HCT116 (cell line): Measurements from ENCODE around the gene KRT77.

Source experiments
- CBX3 ChIP-seq: IDR thresholded peaks from 2 replicates; pipeline ENCODE4 v1.6.1; 2012; ENCODE audit warnings: low read depth
- CEBPB ChIP-seq: IDR thresholded peaks from 2 replicates; pipeline ENCODE4 v1.6.1; 2012; ENCODE audit warnings: low read depth
- EGR1 ChIP-seq: IDR thresholded peaks from 2 replicates; pipeline ENCODE4 v1.6.1; 2012; ENCODE audit warnings: low read depth
- EZH2 ChIP-seq: fragments of 200-600 bp; sonication (generic); IDR thresholded peaks from 2 replicates; pipeline ENCODE4 v1.6.1; 2017; ENCODE audit warnings: antibody characterized with exemption, mixed run types
- EZH2phosphoT487 ChIP-seq: fragments of 200-600 bp; IDR thresholded peaks from 2 replicates; pipeline ENCODE4 v1.6.1; 2018; ENCODE audit warnings: antibody characterized with exemption, borderline replicate concordance
- POLR2A ChIP-seq: IDR thresholded peaks from 2 replicates; pipeline ENCODE4 v1.7.0; 2011; ENCODE audit warnings: borderline replicate concordance; ENCODE audit not compliant: insufficient read depth, insufficient read length; ENCODE audit errors: extremely low read depth
- POLR2AphosphoS5 ChIP-seq: IDR thresholded peaks from 2 replicates; pipeline ENCODE4 v1.6.1; 2011; ENCODE audit warnings: mild to moderate bottlenecking, low read depth, low read length, moderate library complexity
- RAD21 ChIP-seq: IDR thresholded peaks from 2 replicates; pipeline ENCODE4 v1.6.1; 2012; ENCODE audit warnings: low read depth, mild to moderate bottlenecking
- SIN3A ChIP-seq: IDR thresholded peaks from 2 replicates; pipeline ENCODE4 v1.6.1; 2012; ENCODE audit warnings: low read depth
- SP1 ChIP-seq: IDR thresholded peaks from 2 replicates; pipeline ENCODE4 v1.6.1; 2012; ENCODE audit warnings: low read depth
- TF ChIP-seq, protein P1 (sequence below), 3 experiments: fragments of 200-600 bp in 1 of 3; sonication (generic) in 1 of 3; IDR thresholded peaks in 2 of 3; conservative IDR thresholded peaks in 1 of 3; 2 replicates each; pipeline ENCODE4 v1.5.1; 2012 to 2017; ENCODE audit warnings: low read depth in 2 of 3, low read length in 2 of 3, antibody characterized with exemption in 1 of 3, borderline replicate concordance in 1 of 3, control low read depth in 1 of 3, mild to moderate bottlenecking in 1 of 3, mixed read lengths in 1 of 3, mixed run types in 1 of 3, moderate library complexity in 1 of 3; ENCODE audit not compliant: insufficient read depth in 1 of 3
- TF ChIP-seq, protein P2 (sequence below): IDR thresholded peaks from 2 replicates; pipeline ENCODE4 v1.6.1; 2012
- TF ChIP-seq, protein P3 (sequence below): IDR thresholded peaks from 2 replicates; pipeline ENCODE4 v1.6.1; 2012; ENCODE audit warnings: low read depth
- TF ChIP-seq, protein P4 (sequence below): IDR thresholded peaks from 2 replicates; pipeline ENCODE4 v1.6.1; 2012

DNA sequence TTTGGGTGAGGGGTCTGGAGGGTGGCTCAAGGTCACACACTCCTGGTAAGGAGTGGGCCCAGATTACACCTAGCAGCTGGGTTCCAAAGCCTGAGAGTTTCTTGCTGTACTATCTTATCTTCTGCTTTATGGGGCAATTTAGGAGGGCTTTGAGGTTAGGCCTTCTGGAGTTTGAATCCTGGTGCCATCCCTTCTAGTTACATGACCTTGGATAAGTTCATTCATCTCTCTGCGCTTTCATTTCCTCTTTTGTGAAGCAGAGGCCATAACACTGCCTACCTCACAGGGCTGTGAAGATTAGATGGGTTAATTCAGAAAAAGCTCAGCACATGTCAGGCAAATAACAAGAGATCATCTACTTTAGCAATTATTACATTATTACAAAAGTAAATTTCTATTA, 7.4 kb upstream of the KRT77 start:
- TF ChIP-seq EZH2 (no peak), EZH2phosphoT487 (no peak), POLR2AphosphoS5 (no peak), EGR1 (no peak), RAD21 (no peak), CBX3 (no peak), POLR2A (no peak), SIN3A (no peak), SP1 (no peak), CEBPB (no peak)
- TF ChIP-seq, protein P1, sequence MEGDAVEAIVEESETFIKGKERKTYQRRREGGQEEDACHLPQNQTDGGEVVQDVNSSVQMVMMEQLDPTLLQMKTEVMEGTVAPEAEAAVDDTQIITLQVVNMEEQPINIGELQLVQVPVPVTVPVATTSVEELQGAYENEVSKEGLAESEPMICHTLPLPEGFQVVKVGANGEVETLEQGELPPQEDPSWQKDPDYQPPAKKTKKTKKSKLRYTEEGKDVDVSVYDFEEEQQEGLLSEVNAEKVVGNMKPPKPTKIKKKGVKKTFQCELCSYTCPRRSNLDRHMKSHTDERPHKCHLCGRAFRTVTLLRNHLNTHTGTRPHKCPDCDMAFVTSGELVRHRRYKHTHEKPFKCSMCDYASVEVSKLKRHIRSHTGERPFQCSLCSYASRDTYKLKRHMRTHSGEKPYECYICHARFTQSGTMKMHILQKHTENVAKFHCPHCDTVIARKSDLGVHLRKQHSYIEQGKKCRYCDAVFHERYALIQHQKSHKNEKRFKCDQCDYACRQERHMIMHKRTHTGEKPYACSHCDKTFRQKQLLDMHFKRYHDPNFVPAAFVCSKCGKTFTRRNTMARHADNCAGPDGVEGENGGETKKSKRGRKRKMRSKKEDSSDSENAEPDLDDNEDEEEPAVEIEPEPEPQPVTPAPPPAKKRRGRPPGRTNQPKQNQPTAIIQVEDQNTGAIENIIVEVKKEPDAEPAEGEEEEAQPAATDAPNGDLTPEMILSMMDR (IDR thresholded peaks at IDR 0.05 in 2 of 3, conservative IDR thresholded peaks at IDR 0.05 in 1 of 3; ENCODE audit: borderline replicate concordance in 1 of 3, insufficient read depth in 1 of 3, low read depth in 2 of 3, low read length in 2 of 3) = no peak
- TF ChIP-seq, protein P2, sequence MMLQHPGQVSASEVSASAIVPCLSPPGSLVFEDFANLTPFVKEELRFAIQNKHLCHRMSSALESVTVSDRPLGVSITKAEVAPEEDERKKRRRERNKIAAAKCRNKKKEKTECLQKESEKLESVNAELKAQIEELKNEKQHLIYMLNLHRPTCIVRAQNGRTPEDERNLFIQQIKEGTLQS = no peak
- TF ChIP-seq, protein P3, sequence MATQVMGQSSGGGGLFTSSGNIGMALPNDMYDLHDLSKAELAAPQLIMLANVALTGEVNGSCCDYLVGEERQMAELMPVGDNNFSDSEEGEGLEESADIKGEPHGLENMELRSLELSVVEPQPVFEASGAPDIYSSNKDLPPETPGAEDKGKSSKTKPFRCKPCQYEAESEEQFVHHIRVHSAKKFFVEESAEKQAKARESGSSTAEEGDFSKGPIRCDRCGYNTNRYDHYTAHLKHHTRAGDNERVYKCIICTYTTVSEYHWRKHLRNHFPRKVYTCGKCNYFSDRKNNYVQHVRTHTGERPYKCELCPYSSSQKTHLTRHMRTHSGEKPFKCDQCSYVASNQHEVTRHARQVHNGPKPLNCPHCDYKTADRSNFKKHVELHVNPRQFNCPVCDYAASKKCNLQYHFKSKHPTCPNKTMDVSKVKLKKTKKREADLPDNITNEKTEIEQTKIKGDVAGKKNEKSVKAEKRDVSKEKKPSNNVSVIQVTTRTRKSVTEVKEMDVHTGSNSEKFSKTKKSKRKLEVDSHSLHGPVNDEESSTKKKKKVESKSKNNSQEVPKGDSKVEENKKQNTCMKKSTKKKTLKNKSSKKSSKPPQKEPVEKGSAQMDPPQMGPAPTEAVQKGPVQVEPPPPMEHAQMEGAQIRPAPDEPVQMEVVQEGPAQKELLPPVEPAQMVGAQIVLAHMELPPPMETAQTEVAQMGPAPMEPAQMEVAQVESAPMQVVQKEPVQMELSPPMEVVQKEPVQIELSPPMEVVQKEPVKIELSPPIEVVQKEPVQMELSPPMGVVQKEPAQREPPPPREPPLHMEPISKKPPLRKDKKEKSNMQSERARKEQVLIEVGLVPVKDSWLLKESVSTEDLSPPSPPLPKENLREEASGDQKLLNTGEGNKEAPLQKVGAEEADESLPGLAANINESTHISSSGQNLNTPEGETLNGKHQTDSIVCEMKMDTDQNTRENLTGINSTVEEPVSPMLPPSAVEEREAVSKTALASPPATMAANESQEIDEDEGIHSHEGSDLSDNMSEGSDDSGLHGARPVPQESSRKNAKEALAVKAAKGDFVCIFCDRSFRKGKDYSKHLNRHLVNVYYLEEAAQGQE = no peak
- TF ChIP-seq, protein P4, sequence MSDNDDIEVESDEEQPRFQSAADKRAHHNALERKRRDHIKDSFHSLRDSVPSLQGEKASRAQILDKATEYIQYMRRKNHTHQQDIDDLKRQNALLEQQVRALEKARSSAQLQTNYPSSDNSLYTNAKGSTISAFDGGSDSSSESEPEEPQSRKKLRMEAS = no peak
